ENCODE measurements around the gene RAB3B. TPM values are rescaled to one million over a fixed set of nuclear protein-coding genes. Genes with fewer than 3 reads are reported as not detected.
"Not testable (repeated sequence)": the region's sequence is repeated elsewhere in the genome, so short reads cannot be mapped to it uniquely, and the experiment has no call there.

Gene RAB3B
- total RNA-seq, 1 donor from 2014 or later: not detected

DNA sequence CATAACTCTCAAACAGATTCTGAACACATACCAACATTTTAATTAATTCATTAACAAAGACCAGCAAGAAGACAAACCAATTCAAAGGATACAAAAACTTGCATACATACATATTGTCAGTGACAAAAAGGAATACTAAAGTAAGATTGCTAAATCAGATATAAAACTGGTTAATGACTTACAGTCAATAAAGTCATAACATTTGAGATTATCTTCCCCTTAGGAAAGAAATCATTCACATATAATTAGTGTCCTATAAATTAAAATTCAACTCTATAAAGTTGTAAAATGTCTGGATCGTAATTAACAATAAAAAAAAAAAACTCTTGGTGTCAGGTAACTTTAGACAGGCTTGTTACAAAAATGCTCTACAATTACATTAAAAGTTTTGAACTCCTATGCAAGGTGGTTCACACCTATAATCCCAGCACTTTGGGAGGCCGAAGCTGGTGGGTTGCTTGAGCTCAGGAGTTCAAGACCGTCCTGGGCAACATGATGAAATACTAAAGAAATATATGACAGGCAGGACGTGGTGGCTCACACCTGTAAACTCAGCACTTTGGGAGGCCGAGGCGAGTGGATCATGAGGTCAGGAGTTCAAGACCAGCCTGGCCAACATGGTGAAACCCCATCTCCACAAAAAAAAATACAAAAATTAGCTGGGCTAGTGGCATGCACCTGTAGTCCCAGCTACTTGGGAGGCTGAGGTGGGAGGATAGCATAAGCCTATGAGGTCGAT is 17.7 kb upstream of the RAB3B start:
- intact Hi-C loops (cut with micrococcal nuclease): no loop called here
- no peak overlapping the region for H3K4me3 ChIP-seq
- no peak for TF ChIP-seq CTCF (IDR thresholded peaks at IDR 0.05; ENCODE audit: borderline replicate concordance)
- H3K27ac ChIP-seq (replicated peaks): no peak overlapping the region
- H3K4me1 ChIP-seq: no peaks in the 10 kb centered on the region
- no peak for DNase-seq
- H3K36me3 ChIP-seq: no peaks in the 10 kb centered on the region
- H3K9me3 ChIP-seq (replicated peaks): no peaks in the 10 kb centered on the region
- peaks cover 68% of the 10 kb centered on the region for H3K27me3 ChIP-seq (ENCODE audit: low read depth)

GRCh38 chr1:52007215-52008002 is 16.9 kb upstream of the RAB3B start:
- Histone ChIP-seq H3K9me3 (replicated peaks) (no peaks in the 10 kb centered on the region), H3K27ac (replicated peaks) (no peak overlapping the region), H3K36me3 (no peaks in the 10 kb centered on the region), H3K4me1 (no peaks in the 10 kb centered on the region), H3K27me3 (ENCODE audit: low read depth) (peaks cover 77% of the 10 kb centered on the region), H3K4me3 (no peak overlapping the region)
- intact Hi-C loops (cut with micrococcal nuclease): no loop called here
- no peak for TF ChIP-seq CTCF (IDR thresholded peaks at IDR 0.05; ENCODE audit: borderline replicate concordance)
- DNase-seq: no peak

DNA sequence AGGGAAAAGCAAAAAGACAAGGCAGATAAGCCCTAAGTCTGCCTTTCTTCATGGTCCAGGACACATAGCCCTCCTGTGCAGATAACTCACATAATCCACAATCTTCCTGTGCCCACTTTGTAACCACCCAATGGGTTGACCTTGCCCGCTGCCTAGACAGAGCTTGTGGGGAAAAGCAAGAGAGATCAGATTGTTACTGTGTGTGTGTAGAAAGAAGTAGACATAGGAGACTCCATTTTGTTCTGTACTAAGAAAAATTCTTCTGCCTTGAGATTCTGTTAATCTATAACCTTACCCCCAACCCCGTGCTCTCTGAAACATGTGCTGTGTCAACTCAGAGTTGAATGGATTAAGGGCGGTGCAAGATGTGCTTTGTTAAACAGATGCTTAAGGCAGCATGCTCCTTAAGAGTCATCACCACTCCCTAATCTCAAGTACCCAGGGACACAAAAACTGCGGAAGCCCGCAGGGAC is 15.6 kb upstream of the RAB3B start:
- H3K9me3 ChIP-seq (replicated peaks); H3K27ac ChIP-seq (replicated peaks); intact Hi-C loops (cut with micrococcal nuclease); H3K36me3 ChIP-seq; H3K4me1 ChIP-seq; H3K4me3 ChIP-seq; DNase-seq: not testable (repeated sequence)
- peaks cover 78% of the 10 kb centered on the region for H3K27me3 ChIP-seq (ENCODE audit: low read depth)

GRCh38 chr1:52005548-52005947 is 15.0 kb upstream of the RAB3B start:
- H3K27me3 ChIP-seq (ENCODE audit: low read depth): peaks cover 75% of the 10 kb centered on the region
- H3K27ac ChIP-seq (replicated peaks); intact Hi-C loops (cut with micrococcal nuclease): not testable (repeated sequence)

DNA sequence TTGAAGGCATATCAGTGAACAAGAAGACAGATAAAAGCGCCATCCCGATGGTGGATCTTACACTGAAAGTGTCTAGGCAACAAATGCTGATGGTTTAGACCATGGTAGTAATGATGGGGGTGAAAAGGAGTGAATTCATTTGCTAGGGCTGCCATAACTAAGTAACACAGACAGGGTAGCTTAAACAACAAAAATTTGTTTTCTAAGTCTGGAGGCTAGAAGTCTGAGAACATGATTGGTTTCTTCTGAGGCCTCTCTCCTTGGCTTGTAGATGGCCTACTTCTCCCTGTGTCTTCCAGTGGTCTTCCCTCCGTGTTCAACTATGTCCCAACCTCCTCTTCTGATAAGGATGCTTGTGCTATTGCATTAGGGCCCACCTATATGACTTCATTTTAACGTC is 13.4 kb upstream of the RAB3B start:
- Histone ChIP-seq H3K4me3 (no peak overlapping the region), H3K9me3 (replicated peaks) (no peaks in the 10 kb centered on the region), H3K4me1 (no peaks in the 10 kb centered on the region), H3K27me3 (ENCODE audit: low read depth) (peaks cover 60% of the 10 kb centered on the region), H3K36me3 (no peaks in the 10 kb centered on the region), H3K27ac (replicated peaks) (no peak overlapping the region)
- intact Hi-C loops (cut with micrococcal nuclease): loop anchor here (5.0 kb wide), 1 partner anchor 107 kb away; no protein-coding TSS in a partner anchor
- no peak for TF ChIP-seq CTCF (IDR thresholded peaks at IDR 0.05; ENCODE audit: borderline replicate concordance)
- DNase-seq: no peak

More at GRCh38 chr1:52005548-52005947, 15.0 kb upstream of the RAB3B start:
- H3K4me3 ChIP-seq; H3K36me3 ChIP-seq; H3K9me3 ChIP-seq (replicated peaks); H3K4me1 ChIP-seq; DNase-seq: not testable (repeated sequence)

DNA sequence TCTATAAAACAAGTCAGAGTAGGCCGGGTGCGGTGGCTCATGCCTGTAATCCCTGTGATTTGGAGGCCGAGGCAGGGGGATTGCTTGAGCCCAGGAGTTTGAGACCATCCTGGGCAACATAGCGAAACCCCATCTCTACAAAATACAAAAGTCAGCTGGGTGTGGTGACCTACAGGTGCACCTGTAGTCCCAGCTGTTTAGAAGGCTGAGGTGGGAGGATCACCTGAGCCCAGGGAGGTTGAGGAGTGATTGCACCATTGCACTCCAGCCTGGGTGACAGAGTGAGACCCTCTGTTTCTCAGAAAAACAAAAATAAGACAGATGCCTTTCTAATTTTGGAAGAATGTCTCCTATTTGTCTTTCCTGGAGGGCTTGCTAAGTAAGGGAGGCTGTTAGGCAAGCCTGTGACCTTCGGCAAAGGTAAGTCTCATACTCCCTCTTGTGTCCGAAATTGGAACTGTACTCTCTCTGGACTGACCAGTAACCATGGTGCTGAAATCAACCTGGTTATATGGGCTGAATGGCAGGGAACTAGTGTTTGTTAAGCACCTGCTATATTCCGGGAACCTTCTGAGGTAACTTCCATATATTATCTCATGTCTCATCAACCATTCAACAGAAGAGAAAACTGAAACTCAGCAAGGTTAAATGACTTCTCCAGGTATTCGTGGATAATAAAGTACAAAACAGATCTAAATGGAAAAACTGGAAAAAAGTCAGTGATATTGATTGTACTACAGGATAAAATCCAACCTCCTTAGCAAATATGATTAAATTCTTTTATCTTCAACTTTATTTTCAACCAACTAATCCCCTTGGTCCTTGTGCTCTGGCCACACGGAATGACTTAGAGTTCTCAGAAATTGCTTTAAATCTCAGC is 11.8 kb upstream of the RAB3B start:
- no peak for DNase-seq
- Histone ChIP-seq H3K27ac (replicated peaks) (no peak overlapping the region), H3K27me3 (ENCODE audit: low read depth) (peaks cover 59% of the 10 kb centered on the region), H3K4me1 (no peaks in the 10 kb centered on the region), H3K4me3 (no peak overlapping the region), H3K36me3 (no peaks in the 10 kb centered on the region), H3K9me3 (replicated peaks) (no peaks in the 10 kb centered on the region)
- intact Hi-C loops (cut with micrococcal nuclease): loop anchor here (5.0 kb wide), 1 partner anchor 105 kb away; no protein-coding TSS in a partner anchor
- peak; percentile 92 for TF ChIP-seq CTCF (IDR thresholded peaks at IDR 0.05; ENCODE audit: borderline replicate concordance)

Measured in left ventricle myocardium inferior (tissue), 1 donor.